HG03378 (cell line): ENCODE results near the gene RBM17.
A peak's percentile ranks its signal among the peaks of the same experiment; 100 is the strongest.
"Not testable (repeated sequence)": the region's sequence is repeated elsewhere in the genome, so short reads cannot be mapped to it uniquely, and the experiment has no call there.

Experiments used
- ATAC-seq: cut with Tn5 transposase; IDR thresholded peaks from one replicate; pipeline ENCODE4 v1.9.1; 2021; ENCODE audit warnings: mild to moderate bottlenecking, moderate library complexity; ENCODE audit not compliant: unreplicated experiment

RBM17 gene, protein sequence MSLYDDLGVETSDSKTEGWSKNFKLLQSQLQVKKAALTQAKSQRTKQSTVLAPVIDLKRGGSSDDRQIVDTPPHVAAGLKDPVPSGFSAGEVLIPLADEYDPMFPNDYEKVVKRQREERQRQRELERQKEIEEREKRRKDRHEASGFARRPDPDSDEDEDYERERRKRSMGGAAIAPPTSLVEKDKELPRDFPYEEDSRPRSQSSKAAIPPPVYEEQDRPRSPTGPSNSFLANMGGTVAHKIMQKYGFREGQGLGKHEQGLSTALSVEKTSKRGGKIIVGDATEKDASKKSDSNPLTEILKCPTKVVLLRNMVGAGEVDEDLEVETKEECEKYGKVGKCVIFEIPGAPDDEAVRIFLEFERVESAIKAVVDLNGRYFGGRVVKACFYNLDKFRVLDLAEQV

DNA sequence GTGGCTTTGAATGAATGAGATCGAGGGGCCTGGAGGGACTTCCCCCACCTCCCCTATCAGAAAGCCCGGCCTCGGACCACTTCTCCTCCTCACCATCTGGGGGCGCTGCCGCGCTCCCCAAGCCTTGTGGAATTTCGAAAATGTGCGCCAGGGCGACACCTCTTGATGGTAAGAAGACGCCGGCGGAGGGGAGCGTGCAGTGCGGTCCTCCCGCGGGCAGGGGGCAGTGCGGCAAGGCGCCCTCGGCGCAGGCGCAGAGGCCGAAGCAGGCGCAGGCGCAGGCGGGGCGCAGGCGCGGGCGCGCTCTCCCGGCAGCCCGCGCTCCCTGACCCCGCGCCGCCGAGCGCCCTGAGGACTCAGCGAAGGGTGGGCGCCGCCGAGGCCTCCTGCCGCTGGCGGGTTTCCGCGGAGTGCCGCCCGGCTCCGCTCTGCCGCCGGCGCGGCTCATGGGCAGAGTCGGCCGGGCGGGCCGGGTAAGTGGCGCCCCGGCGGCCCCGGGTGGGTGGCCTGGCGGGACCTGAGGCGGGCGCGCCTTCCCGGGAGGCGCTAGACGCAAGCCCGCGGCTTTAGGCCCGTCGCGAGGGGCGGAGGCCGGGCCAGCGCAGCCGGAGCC, at the start of gene RBM17:
TSS of gene RBM17 (plus strand) at position 314 of the 613 bp plus-strand sequence. CDS start 8,032 bp downstream, outside the sequence.
- peak; percentile 81 for ATAC-seq

- no peak for ATAC-seq
Measured at GRCh38 chr10:6039711-6040110, 49.1 kb upstream of the RBM17 start.

DNA sequence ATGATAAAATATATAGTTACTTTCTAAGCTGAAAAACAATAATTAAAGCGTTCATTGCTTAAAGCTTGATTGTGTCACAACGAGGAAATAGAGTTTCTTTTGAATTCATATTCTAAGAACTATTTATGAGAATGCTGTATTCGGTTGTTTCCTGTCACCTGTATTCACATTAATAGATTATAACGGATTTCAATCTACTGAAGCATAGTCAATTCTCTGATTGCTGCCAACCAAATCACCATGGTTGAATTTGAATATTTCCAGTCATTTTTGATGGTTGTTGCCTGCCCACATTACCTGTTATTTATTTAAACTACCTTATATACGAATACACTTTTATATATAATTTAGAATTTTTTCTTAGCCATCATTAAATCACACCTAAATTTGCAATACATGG, 48.6 kb upstream of the RBM17 start:
- no peak for ATAC-seq

- ATAC-seq: not testable (repeated sequence)
Measured at GRCh38 chr10:6043377-6043776, 45.5 kb upstream of the RBM17 start.

- no peak for ATAC-seq
Measured at GRCh38 chr10:6044060-6044459, 44.8 kb upstream of the RBM17 start.

DNA sequence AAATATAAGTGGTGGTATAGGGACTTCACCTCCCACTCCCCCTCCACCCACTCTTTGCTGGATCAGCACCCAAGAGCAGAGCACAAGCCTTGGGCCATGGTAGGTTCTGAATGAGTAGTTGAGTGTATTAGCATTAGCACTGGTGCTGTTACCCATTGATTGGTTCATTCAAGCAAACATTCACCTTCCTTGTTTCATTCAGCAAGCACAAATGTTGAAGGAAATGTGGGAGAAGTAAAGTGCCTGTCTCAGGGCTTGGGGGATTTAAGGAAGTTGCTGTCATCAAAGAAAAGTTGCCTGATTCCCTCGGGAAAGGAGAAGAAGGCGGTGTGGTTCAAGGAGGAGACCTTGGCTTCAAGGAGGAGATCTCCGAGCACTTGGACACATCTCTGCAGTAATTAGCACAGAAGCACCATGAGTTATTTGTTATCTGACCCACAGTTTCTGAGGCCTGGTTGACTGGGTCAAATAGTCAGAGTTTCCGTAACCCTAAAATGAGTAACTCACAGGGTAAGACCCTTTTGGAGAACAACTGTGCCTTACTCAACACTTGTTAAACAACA, 44.0 kb upstream of the RBM17 start:
- ATAC-seq: no peak

DNA sequence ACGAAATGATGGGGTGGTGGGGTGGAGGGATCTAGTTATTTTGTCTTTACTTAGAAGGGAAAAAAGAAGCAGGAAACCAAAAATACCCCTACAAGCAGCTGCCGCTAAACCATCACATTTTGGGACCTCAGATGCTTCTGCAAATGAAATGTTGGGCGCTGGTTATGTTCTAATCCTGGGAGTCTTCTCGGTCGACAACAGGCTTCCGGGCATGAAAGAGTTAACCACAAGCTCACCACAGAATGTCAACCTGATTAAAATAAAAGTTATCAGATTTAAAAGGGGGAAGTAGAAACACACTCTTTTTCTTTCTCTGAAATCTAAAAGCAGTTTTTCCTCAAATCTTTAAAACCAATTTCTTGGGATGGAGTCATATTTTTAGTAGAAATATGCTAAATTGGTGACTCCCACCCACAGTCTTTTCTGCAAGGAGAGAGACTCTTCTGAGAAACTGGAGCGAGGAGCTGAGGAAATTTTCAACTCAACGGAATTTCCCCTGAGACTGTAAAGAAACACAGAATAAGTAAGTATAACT, 43.5 kb upstream of the RBM17 start:
- no peak for ATAC-seq

- ATAC-seq: no peak
Measured at GRCh38 chr10:6045878-6046772, 42.7 kb upstream of the RBM17 start.

DNA sequence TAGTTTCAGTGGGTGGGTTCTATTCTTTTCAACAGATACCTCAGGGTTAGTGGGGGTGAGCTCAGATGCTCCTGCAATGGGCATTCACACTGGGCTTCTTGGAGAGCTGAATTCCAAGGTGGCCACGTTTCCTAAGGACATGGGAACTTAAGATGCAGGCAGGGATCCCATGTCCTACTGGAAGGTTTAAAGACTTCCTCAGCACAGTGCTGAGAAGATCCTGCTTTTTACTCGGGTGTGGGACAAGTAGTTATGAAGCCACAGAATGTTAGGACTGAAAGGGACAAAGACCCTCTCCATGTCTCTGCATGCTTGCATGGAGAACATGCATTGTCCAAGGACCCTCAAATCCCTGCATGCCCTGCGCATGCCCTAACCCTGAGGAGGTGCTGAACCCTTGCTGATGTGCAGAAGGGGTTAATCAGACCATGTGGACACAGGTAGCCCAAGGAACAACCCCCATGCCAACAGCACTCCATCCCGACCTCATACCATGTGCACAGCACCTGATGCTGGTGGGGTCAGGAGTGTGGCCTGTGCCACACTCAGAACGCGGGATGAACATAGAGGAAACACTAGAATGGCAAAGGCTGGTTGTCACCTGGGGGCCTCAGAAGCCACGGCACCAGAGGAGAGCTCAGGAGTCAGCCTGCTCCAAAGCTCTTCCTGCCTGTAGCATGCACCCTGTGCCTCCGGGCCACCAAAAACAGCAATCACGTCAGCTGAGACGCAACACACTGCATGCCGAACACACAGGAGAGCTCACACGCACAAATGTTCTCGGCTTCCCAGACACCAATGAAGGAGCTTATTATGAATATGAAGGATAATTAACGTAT, 41.8 kb upstream of the RBM17 start:
- no peak for ATAC-seq

DNA sequence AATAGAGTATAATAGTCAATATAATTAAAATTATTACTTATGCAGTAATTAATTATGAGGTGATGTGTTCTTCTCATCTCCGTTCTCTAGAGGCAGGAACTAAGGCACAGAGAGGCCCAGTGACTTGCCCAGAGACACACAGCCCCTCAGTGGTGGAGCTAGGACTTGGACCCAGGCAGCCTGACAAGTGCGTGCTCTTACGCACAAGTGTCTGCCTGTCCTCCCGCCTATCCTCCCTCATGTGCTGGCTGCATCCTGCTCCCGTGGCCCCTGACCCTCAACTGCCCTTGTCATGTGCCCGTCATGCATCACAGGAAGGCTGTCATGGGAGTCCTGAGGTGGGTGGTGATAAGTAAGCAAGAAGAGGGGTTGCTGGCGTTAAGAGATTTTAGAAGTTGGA, 41.0 kb upstream of the RBM17 start:
- no peak for ATAC-seq

- no peak for ATAC-seq
Measured at GRCh38 chr10:6048281-6049030, 40.4 kb upstream of the RBM17 start.

- ATAC-seq: no peak
Measured at GRCh38 chr10:6049031-6049400, 39.8 kb upstream of the RBM17 start.

GRCh38 chr10:6050801-6051445, 37.9 kb upstream of the RBM17 start:
- ATAC-seq: peak; percentile 63

GRCh38 chr10:6052247-6053221, 36.3 kb upstream of the RBM17 start:
- ATAC-seq: peak; percentile 39

DNA sequence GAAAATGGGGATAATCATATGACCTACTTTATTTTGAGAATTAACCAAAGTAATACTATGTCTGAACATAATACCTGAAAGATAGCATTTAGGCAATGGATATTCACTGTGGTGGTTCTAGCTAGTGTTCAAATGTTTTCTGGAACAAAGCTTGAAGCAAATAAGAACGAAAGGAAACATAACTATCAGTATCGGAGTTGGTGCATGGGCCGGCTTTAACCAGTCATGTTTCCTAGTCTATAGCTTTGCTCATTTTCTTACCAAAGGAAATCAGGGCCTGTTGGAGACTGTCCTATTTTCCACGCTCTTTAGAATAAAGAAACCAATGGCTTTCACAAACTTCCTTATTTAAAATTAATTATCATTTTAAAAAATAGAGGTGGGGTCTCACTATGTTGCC, 35.5 kb upstream of the RBM17 start:
- ATAC-seq: no peak

DNA sequence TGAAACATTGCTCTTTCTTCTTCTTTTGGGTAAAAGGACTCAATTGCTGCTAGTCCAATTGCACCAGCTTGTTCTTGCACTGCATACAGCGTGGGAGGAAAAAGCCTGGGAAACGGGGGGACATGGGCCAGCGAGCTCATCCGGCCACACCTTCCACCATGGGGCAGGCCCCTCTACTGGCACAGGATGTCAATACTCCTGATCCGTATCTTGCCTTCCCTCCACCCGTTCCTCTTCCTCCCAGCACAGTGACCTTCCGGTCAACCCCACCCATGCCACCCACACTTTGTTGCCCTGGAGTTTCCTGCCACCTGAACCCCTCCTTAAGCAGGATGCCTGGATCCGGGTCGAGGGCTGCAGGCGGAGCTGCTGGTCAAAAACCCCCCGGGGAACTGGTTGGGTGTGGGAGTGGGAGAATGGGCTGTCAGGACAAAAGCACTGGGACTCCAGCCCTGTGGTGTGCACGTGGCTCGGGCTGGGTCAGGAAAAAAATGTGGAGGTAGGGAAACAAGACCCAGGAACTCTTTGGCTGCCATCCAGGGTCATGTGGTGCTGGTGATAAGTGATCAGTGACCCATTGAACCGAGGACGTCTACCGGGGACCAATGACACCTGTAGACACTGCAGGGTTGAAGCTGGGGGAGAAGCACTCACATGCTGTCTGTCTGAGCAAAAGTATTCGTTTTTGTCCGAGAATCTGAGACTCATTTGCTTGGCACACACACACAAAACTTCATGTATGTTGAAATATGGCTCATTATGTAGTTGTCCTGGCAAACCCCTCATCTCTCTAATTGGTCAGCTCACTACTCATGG, 34.8 kb upstream of the RBM17 start:
- ATAC-seq: no peak

DNA sequence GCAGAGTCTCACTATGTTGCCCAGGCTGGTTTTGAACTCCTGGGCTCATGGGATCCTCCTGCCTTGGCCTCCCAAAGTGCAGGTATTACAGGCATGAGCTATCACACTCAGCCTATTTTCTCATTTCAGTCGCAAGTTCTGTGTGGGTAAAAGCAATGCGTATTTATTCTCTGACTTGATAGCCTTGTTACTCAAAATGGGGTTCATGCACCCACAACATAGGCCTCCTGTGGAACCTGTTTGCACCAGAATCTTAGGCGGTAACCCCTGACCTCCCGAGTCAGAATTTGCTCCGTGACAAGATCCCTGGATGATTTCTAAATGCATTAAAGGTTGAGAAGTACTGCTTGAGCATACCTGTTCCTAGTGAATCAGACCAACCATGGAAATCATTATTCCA, 34.0 kb upstream of the RBM17 start:
- ATAC-seq: no peak
